Upper lobe of right lung (tissue), 1 donor: ENCODE measurements around the gene UBN2. TPM values are rescaled to one million over a fixed set of nuclear protein-coding genes. Genes with fewer than 3 reads are reported as not detected.
"Not testable (repeated sequence)": the region's sequence is repeated elsewhere in the genome, so short reads cannot be mapped to it uniquely, and the experiment has no call there.

ENCODE experiments used
- ATAC-seq: fragments of 200-7000 bp; cut with Tn5 transposase; one replicate; pipeline ENCODE4 v1.9.1; 2020; ENCODE audit warnings: mild to moderate bottlenecking, moderate library complexity
- DNase-seq: peaks from one replicate; pipeline ENCODE4 v3.0.0-alpha.2; 2020
- H3K27ac ChIP-seq: fragments of 200-600 bp; one replicate; pipeline ENCODE4 v1.8.0; 2022
- H3K27me3 ChIP-seq: fragments of 200-600 bp; one replicate; pipeline ENCODE4 v1.8.0; 2022; ENCODE audit warnings: mild to moderate bottlenecking
- H3K36me3 ChIP-seq: fragments of 200-600 bp; one replicate; pipeline ENCODE4 v1.8.0; 2022
- H3K4me1 ChIP-seq: fragments of 200-600 bp; one replicate; pipeline ENCODE4 v1.8.0; 2022
- H3K4me3 ChIP-seq: fragments of 200-600 bp; one replicate; pipeline ENCODE4 v1.8.0; 2022; ENCODE audit warnings: mild to moderate bottlenecking
- H3K9me3 ChIP-seq: fragments of 200-600 bp; one replicate; pipeline ENCODE4 v1.8.0; 2022
- CTCF ChIP-seq: fragments of 200-600 bp; IDR thresholded peaks from one replicate; pipeline ENCODE4 v1.8.0; 2022; ENCODE audit warnings: antibody characterized with exemption
- intact Hi-C: fragments of 100-400 bp; cut with DNase I; formaldehyde crosslinking; loops from one replicate; pipeline ENCODE4 v1.11.0; 2022
- total RNA-seq: library from RNA; stranded (reverse); fragmentation: NEBNext Ultra II Directional; extraction: Animal tissue kit (Norgen Biotek cat#: 25700); gene quantifications from one replicate; pipeline ENCODE4 v1.2.1, GENCODE V29; 2021
- donor health status: DM: no; HTN: yes; CAD: no; lungs with severe emphysema.

The UBN2 gene
- total RNA-seq, 1 donor from 2014 or later, result 23.5 TPM

- ATAC-seq, result no peak
Measured at GRCh38 chr7:139212133-139212532, 18.9 kb upstream of the UBN2 start.

GRCh38 chr7:139213489-139213888 is 17.5 kb upstream of the UBN2 start:
- intact Hi-C loops, H3K36me3 ChIP-seq, H3K27me3 ChIP-seq, H3K27ac ChIP-seq, ATAC-seq, H3K4me1 ChIP-seq, H3K9me3 ChIP-seq, DNase-seq, H3K4me3 ChIP-seq: not testable (repeated sequence)

More at GRCh38 chr7:139212133-139212532, 18.9 kb upstream of the UBN2 start:
- Histone ChIP-seq H3K27ac (no peak overlapping the region), H3K4me1 (no peaks in the 10 kb centered on the region), H3K27me3 (no peaks in the 10 kb centered on the region), H3K36me3 (no peaks in the 10 kb centered on the region), H3K4me3 (no peak overlapping the region), H3K9me3 (no peaks in the 10 kb centered on the region)
- no peak for DNase-seq
- TF ChIP-seq CTCF, result no peak
- intact Hi-C loops, result no loop called here

GRCh38 chr7:139218173-139218572 is 12.9 kb upstream of the UBN2 start:
- DNase-seq (no peak), ATAC-seq (no peak)
- H3K36me3 ChIP-seq, result no peaks in the 10 kb centered on the region
- H3K27me3 ChIP-seq, result no peaks in the 10 kb centered on the region
- H3K27ac ChIP-seq, result no peak overlapping the region
- H3K9me3 ChIP-seq, result no peaks in the 10 kb centered on the region
- intact Hi-C loops, result no loop called here
- no peak for TF ChIP-seq CTCF
- H3K4me1 ChIP-seq, result no peaks in the 10 kb centered on the region
- H3K4me3 ChIP-seq, result no peak overlapping the region

- no peak for ATAC-seq
- intact Hi-C loops, result no loop called here
- no peak for TF ChIP-seq CTCF
- no peaks in the 10 kb centered on the region for H3K36me3 ChIP-seq
- H3K27ac ChIP-seq, result no peak overlapping the region
- no peak overlapping the region for H3K4me3 ChIP-seq
- H3K27me3 ChIP-seq, result no peaks in the 10 kb centered on the region
- no peak for DNase-seq
- no peaks in the 10 kb centered on the region for H3K9me3 ChIP-seq
- no peaks in the 10 kb centered on the region for H3K4me1 ChIP-seq
Measured at GRCh38 chr7:139224219-139224618, 6.8 kb upstream of the UBN2 start.

GRCh38 chr7:139224836-139225235 is 6.2 kb upstream of the UBN2 start:
- intact Hi-C loops, H3K27me3 ChIP-seq, DNase-seq, H3K36me3 ChIP-seq, H3K4me1 ChIP-seq, H3K27ac ChIP-seq, ATAC-seq, H3K9me3 ChIP-seq, H3K4me3 ChIP-seq: not testable (repeated sequence)

GRCh38 chr7:139225286-139226157 is 5.5 kb upstream of the UBN2 start:
- intact Hi-C loops, H3K4me3 ChIP-seq, H3K9me3 ChIP-seq, DNase-seq, H3K4me1 ChIP-seq, H3K27ac ChIP-seq, H3K36me3 ChIP-seq, H3K27me3 ChIP-seq, ATAC-seq: not testable (repeated sequence)

- intact Hi-C loops, H3K4me3 ChIP-seq, H3K27me3 ChIP-seq, H3K4me1 ChIP-seq, H3K36me3 ChIP-seq, H3K9me3 ChIP-seq, DNase-seq, H3K27ac ChIP-seq, ATAC-seq: not testable (repeated sequence)
Measured at GRCh38 chr7:139226158-139226515, 4.9 kb upstream of the UBN2 start.

GRCh38 chr7:139226988-139227488 is 4.0 kb upstream of the UBN2 start:
- H3K27ac ChIP-seq, H3K36me3 ChIP-seq, H3K27me3 ChIP-seq, H3K4me3 ChIP-seq, intact Hi-C loops, H3K9me3 ChIP-seq, H3K4me1 ChIP-seq, ATAC-seq, DNase-seq: not testable (repeated sequence)
